Keratinocyte (primary cell): ENCODE results near the gene OSBPL5.

Experiments used
- CTCF ChIP-seq, 3 experiments: IDR thresholded peaks in 1 of 3; conservative IDR thresholded peaks in 1 of 3; optimal IDR thresholded peaks in 1 of 3; 2 replicates in 2 of 3; 3 replicates in 1 of 3; pipeline versions ENCODE3 to v1.5.1; 2011; ENCODE audit warnings: low read length in 3 of 3, mild to moderate bottlenecking in 3 of 3, moderate library complexity in 2 of 3, control low read depth in 1 of 3, inconsistent platforms in 1 of 3; ENCODE audit not compliant: insufficient read depth in 2 of 3; ENCODE audit errors: extremely low read depth in 1 of 3
- EZH2 ChIP-seq: IDR thresholded peaks from one replicate; pipeline ENCODE4 v1.6.1; 2012; ENCODE audit warnings: inconsistent platforms, mild to moderate bottlenecking, low read length, moderate library complexity

- no peak for TF ChIP-seq CTCF (optimal IDR thresholded peaks at IDR 0.05 in 1 of 3, IDR thresholded peaks at IDR 0.05 in 1 of 3, conservative IDR thresholded peaks at IDR 0.05 in 1 of 3; ENCODE audit: extremely low read depth in 1 of 3, insufficient read depth in 2 of 3, low read length in 3 of 3)
- TF ChIP-seq EZH2: no peak
Measured at GRCh38 chr11:3164138-3164551, 965 bp downstream of the OSBPL5 start.
